Kidney epithelial cell (primary cell): Measurements from ENCODE around the gene NAV1. TPM values are rescaled to one million over a fixed set of nuclear protein-coding genes. Genes with fewer than 3 reads are reported as not detected.

ENCODE experiments used
- DNase-seq: peaks from one replicate; pipeline ENCODE4 v3.0.0-alpha.2; 2010; ENCODE audit warnings: low read depth
- H3K27me3 ChIP-seq: 2 replicates; pipeline ENCODE4 v1.6.0; 2011; ENCODE audit warnings: low read length; ENCODE audit not compliant: control insufficient read depth, insufficient read depth
- H3K36me3 ChIP-seq: 2 replicates; pipeline ENCODE4 v1.5.1; 2011; ENCODE audit warnings: low read length; ENCODE audit not compliant: control insufficient read depth, insufficient read depth
- H3K4me3 ChIP-seq: 2 replicates; pipeline ENCODE4 v1.5.1; 2011; ENCODE audit warnings: low read depth, mild to moderate bottlenecking, control low read depth, low read length
- total RNA-seq: library from RNA; depleted of rRNA; stranded (reverse); fragments of >200 nt; gene quantifications from 2 replicates; pipeline ENCODE4 v1.2.3, GENCODE V29; 2015
- TF ChIP-seq, protein P1 (sequence below): IDR thresholded peaks from 2 replicates; pipeline ENCODE4 v1.5.1; 2011; ENCODE audit warnings: mild to moderate bottlenecking, moderate library complexity, low read length, control low read depth, inconsistent platforms; ENCODE audit not compliant: insufficient read depth, poor library complexity, severe bottlenecking

Gene NAV1
- total RNA-seq, 1 donor from 2014 or later, result 37.1 TPM

- Histone ChIP-seq H3K27me3 (no peaks in the 10 kb centered on the region), H3K4me3 (no peak overlapping the region), H3K36me3 (no peaks in the 10 kb centered on the region)
- TF ChIP-seq, protein P1, sequence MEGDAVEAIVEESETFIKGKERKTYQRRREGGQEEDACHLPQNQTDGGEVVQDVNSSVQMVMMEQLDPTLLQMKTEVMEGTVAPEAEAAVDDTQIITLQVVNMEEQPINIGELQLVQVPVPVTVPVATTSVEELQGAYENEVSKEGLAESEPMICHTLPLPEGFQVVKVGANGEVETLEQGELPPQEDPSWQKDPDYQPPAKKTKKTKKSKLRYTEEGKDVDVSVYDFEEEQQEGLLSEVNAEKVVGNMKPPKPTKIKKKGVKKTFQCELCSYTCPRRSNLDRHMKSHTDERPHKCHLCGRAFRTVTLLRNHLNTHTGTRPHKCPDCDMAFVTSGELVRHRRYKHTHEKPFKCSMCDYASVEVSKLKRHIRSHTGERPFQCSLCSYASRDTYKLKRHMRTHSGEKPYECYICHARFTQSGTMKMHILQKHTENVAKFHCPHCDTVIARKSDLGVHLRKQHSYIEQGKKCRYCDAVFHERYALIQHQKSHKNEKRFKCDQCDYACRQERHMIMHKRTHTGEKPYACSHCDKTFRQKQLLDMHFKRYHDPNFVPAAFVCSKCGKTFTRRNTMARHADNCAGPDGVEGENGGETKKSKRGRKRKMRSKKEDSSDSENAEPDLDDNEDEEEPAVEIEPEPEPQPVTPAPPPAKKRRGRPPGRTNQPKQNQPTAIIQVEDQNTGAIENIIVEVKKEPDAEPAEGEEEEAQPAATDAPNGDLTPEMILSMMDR, result no peak
- DNase-seq, result no peak
Measured at GRCh38 chr1:201570181-201570885, 31.4 kb downstream of the NAV1 start.

GRCh38 chr1:201570886-201571624 lies 32.1 kb downstream of the NAV1 start:
- no peak for DNase-seq
- TF ChIP-seq, protein P1, result no peak
- Histone ChIP-seq H3K27me3 (no peaks in the 10 kb centered on the region), H3K36me3 (no peaks in the 10 kb centered on the region), H3K4me3 (no peak overlapping the region)

DNA sequence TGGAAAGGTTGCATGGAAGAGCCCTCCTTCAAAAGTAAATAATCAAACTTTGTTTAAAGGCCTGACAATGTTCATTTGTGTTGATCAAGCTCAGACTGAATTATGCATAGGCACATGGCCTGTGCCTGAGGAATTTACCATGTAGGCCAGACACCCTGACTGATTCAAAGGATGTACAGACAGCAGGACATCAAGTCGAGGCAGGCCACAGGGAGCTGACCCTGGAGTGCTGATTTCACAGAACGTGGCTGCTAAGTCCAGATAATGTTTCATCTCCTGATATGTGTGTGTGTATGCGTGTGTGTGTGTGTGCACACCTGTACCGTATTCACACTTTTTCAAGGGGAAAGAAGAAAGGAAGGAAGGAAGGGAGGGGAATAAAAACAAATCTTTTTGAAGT lies 34.1 kb downstream of the NAV1 start:
- Histone ChIP-seq H3K4me3 (no peak overlapping the region), H3K36me3 (no peaks in the 10 kb centered on the region), H3K27me3 (no peaks in the 10 kb centered on the region)
- TF ChIP-seq, protein P1, result no peak
- DNase-seq, result no peak

DNA sequence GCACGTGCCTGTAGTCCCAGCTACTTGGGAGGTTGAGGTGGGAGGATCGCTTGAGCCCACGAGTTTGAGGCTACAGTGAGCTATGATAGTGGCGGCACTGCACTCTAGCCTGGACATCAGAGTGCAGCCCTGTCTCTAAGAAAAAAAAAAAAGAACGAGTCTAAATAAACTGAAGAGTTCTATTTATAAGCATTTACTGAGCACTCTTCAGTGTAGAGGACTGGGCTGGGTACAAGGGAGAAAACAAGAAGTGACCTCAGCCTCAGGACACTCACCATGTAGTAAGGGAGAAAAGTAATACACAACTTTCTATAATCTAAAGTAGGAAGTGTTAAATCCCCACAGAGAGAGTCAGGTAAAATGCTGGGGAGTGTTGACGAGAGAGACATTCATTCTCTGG lies 35.0 kb downstream of the NAV1 start:
- no peak overlapping the region for H3K4me3 ChIP-seq
- H3K27me3 ChIP-seq, result no peaks in the 10 kb centered on the region
- H3K36me3 ChIP-seq, result no peaks in the 10 kb centered on the region
- TF ChIP-seq, protein P1, result no peak
- no peak for DNase-seq

DNA sequence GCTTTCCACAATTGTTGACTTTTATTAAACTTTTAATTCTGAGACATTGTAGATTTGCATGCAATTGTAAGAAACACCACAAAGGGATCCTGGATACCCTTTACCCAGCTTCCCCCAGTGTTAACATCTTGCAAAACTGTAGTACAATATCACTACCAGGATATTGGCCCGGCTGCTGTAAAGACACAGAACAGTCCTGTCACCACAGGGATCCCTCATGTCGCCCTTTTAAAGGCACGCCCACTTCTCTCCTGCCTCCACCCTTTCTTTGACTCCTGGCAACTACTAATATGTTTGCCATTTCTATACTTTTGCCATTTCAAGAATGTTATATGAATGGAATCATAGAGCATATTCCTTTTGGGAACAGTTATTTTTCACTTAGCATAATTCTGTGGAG lies 37.0 kb downstream of the NAV1 start:
- Histone ChIP-seq H3K36me3 (no peaks in the 10 kb centered on the region), H3K27me3 (no peaks in the 10 kb centered on the region), H3K4me3 (no peak overlapping the region)
- TF ChIP-seq, protein P1, result no peak
- DNase-seq, result no peak
